HG03460 (cell line): ENCODE results near the gene PLD5.
"Not testable (repeated sequence)": the region's sequence is repeated elsewhere in the genome, so short reads cannot be mapped to it uniquely, and the experiment has no call there.

ENCODE experiments used
- ATAC-seq: cut with Tn5 transposase; IDR thresholded peaks from one replicate; pipeline ENCODE4 v1.9.1; 2021; ENCODE audit not compliant: unreplicated experiment

Gene PLD5

DNA sequence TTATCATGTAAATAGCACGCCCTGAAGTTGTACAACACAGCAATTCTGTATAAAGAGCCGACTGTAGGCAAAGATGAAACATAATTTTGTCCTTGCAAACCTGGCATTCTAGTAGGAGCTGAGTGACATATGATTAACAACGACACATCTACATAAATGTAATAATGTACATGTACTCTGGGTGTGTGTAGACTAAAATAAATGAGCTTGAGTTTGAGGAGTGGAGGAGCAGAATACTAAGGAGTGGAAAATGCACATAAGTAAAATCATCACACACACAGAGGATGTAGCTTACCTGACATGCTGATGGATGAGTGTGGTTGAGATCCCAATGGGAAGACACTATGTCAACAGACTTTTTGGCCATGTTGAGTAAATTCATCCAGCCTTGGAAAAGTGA, 236.4 kb downstream of the PLD5 start:
- not testable (repeated sequence) for ATAC-seq

DNA sequence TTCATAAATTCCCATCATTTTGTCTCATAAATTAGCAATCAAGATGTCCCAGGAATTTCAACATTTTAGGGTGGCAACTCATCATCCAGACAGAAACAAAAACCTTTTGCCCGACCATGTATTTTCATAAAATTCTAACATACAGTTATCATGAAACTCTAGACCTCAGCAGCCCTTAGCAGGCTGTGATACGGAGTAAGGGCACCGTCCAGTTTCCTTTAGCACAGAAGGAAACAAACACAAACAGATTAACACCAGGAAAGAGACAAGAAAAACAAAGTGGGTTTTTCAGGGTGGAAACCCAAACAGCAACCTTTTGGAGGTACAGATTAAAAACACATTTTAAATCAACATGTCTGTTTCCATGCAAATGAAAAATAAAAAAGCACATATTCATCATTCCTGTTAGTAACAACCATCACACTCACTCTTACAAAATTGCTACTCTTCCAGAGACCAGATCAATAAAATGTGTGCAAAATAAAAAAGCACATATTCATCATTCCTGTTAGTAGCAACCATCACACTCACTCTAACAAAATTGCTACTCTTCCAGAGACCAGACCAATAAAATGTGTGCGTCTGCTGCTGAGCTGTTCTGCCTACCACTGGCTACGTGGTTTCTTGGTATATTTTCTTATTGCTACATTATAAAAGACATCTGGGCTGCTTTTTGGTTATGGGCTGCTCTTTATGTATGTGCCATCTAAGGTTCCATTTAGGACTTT, 241.6 kb downstream of the PLD5 start:
- ATAC-seq: not testable (repeated sequence)

DNA sequence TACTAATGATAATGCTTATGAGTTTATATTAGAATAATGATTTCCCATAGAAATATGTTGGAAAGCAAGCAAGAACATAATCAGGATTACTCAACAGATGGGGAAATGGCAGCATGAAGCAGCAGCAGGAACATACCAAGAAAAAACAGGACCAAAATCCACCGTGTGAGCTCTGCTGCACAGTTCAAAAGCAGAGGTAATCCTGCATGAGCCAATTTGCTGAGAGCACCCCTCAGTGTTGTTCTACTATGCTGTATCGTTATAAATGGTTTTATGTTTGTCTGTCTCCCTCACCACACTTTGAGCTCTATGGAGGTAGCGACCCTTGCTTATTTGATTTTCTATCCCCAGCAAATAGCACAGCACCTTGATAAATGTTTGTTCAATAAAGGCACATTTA, 246.1 kb downstream of the PLD5 start:
- not testable (repeated sequence) for ATAC-seq

DNA sequence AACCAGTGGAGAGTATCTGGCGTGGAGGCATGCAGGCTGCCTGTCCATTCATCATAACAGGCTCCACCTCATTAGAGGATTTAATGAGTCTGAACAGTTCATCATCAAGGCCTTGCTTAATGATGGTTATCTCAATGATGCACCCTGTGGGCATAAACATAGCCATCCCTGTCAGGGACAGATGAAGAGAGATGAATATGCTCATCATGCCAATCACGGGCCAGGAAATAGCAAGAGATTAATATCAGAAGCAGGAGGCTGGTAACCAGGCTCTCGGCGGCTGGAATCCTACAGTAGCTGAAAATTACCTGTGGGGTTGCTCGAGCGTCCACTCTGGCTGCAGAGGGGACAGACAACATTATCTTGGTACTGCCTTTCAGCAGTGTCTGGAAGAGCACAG, 247.7 kb downstream of the PLD5 start:
- not testable (repeated sequence) for ATAC-seq

DNA sequence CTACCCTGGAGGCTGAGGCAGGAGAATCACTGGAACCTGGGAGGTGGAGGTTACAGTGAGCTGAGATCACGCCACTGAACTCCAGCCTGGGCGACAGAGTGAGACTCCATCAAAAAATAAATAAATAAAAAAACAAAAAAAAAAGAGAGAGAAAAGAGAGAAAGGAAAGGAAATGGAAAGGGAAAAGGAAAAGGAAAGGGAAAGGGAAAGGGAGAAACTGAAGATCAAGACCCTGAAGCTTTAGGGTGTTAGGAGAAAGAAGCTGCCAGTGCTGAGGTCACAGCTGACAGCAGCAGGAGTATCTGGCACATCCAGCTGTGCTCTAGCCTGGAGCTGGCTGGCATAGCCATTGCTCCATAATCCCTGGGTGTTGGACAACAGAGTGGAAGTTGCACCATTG, 257.5 kb downstream of the PLD5 start:
- ATAC-seq: not testable (repeated sequence)

DNA sequence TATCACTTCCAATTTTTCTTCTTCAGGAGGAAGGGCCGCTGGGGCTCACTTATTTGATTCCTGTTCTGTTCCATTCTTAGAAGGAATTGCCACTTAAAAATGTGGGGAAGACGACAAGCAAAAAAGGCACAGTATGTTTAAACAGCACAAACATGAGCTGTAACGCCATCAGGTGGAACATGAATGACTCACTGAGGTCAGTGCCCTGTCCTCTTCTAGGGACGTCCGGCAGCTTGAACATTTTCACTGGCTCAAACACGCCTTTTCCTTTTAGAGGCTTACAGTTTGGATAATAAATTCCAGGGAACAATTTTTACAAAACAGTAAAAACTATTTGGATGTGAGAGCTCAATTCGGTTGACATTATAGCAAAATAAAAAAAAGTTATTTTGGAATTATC, 260.1 kb downstream of the PLD5 start:
- not testable (repeated sequence) for ATAC-seq

DNA sequence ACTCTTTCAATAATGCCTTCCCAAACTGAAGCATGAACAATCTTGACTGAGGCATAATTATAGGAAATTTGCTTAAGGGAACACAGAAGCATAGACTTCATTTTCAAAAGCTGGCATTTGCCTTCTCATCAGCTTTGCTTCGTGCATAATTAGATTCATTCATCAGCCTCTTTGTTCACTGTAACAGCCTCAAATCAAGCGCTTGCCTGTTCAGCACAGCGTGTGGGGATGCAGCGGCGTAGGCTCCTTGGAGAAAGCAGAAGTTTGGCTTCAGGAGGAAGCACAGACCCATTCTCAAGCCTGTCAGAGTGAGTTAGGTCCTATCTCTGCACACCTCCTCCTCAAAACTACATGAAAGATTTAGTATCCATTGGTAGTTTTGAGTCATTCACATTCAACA, 279.2 kb downstream of the PLD5 start:
- ATAC-seq: no peak

DNA sequence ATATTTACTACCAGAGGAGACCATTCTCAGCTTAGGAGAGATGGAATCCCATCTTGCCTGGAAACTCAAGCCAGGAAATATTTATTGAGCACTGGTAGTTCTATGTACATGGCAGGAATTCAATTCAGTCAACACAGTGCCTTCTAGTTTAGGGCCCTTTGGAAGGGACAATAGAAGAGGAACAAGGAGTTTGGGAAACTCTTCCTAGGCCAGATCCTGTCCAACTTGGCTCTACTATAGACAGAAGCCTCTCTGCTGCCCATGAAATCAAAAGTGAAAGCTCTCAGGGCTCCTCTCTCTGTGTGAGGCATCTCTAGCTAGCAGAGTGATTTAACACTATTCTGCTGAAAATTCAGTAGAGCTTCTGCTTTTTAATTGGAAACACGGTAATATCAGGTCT, 281.0 kb downstream of the PLD5 start:
- peak; percentile 93 for ATAC-seq

DNA sequence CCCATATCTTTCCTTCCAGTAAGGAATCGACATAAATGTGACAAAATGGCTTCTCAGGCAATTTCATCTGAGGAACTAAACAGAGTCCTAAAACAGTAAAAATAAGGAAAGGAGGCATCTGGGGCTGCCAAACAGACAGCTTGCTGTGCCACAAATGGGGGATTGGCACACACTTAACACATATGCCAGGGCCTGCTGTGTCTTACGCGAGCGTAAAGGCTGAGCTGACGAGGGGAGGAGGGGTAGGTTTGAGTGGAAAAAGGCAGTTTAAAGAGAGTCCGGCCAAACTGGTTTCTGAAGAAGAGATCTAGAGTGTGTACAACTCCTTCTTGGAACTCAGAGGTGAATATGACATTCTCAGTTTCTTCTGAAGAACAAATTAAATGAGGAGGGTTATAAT, 281.5 kb downstream of the PLD5 start:
- ATAC-seq: peak; percentile 19

DNA sequence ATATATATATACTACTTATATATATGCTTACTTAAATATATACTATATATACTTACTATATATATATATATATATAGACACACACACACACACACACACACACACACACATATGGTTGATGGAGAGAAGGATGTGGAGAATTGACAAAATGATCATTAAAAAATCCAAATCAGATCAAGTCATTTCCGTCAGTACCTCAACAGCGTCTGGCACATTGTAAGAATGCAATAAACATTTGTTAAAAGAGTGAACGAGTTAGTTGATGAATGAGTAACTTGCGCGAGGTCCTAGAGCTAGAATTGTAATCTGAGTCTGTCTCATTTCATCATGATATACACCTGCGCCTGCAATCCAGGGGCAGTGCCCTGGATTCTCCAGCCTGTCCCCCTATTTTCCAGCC, 282.6 kb downstream of the PLD5 start:
- ATAC-seq: no peak

DNA sequence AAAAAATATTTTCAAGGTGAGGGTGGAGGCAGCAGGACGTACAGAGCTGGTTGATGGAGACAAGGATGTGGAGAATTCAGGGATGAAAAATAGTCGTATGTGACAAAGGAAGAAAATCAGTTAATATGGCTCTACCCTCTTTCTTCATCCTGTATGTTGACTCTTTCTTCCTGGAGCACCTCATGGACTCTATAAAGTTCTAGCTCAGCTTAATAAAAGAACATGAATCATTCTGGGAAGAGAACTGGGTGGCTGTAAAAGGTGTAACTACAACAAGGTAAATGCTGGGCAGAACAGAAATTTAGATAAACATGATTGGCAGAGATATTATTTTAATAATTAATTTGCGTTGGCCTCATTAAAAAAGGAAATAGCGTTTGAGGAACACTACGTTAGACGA, 283.8 kb downstream of the PLD5 start:
- ATAC-seq: no peak

DNA sequence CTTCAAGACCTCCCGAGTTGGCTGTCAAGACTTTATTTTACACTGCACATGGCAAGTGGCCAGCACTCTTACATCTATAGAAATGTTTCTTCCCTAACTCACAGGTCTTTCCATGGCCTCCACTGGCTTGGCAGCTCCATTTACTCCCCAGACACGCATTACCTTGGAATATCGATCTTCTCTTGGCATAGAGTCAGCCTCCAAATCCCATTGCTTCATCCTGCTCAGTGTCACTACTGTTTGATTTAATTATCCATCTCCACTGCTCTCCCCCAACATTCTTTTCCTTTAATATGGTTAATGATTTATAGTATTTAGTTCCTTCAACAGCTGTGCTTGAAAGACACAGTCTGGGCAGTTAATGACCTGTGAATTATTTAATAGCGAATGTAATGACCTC, 284.4 kb downstream of the PLD5 start:
- no peak for ATAC-seq

DNA sequence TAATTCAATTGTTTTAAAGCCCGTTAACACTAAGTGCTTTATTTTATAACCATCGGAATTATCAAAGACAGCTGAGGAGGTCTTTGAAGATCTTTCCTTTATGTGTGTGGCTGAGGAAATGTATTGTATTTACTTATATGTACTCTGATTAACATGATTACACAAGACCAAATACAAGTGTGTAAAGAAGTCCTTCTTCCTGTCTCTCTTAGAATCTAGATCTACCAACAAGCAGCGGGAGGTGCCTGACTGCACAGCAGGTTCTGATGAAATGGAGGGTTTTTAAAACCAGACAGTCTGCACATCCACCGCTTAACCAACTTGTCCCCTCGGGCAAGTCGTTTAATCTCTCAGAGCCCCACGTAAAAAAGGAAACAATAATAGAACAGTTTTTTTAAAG, 285.1 kb downstream of the PLD5 start:
- no peak for ATAC-seq

DNA sequence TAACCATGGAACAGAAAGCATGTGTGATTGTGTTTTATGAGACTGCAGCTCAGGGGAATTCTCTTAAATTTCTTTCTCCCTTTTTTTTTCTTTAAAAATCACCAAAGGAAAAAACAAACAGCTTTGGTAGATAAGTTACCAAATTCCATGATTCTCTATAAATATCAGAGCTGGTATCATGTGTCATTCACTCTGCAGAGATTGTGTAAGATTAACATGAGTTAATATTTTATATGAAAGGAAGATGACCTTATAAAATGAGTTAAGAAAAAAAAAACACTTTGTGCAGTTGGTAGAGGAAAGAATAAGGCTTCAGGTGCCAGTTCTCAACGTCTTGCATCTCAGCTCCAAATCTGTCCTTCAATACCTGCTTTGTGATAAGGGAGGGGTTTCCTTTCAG, 287.4 kb downstream of the PLD5 start:
- ATAC-seq: no peak

DNA sequence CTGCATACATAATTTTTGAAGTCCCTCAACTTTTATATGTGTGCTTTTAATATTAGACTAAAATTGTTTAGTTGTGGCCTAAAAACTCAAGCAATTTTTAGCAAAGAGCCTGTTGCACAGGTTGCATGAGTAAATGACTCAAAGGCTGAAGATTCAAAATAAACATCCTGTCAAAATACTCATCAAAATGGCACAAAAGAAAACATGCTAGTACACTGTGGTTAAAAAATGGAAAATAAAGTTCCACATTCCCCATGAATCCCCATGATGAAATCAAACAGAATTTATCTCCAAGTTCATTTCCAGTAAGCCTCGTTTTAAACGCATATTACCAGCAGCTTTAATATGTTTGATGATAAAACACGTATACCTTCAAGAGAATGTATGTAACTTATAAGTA, 295.5 kb downstream of the PLD5 start:
- no peak for ATAC-seq

DNA sequence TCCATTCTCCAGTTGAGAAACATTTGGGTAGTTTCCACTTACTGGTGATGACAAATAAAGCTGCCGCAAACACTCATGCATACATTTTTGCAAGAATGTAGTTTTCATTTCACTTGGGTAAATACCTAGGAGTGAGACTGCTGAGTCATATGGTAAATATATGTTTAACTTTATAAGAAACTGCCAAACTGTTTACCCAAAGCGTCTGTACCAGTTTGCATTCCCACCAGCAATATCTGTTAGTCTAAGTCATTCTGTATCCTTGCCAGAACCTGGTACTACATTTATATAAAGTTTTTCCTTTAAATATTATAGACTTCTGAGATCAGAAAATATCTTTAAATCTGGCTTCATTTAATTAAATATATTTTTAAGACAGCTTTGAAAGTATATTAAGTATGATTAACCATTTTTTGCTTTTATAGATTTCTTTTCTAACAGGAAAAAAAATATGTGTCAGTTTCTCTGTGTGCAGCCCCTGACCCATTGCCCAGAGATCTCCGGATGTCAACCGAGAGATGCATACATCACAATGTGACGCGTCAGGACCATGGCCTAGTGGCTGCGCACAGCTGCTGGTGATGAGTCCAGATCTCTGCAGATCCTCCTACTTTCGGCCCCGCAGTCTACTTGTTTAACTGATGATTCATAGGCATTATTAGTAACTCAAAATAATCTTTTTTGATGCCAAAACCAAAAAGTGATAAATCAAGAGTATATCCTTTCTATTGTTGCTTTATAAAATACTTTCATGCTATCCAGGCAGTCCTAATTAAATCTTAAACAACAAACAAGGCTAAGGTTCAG, 298.5 kb downstream of the PLD5 start:
- peak; percentile 74 for ATAC-seq

DNA sequence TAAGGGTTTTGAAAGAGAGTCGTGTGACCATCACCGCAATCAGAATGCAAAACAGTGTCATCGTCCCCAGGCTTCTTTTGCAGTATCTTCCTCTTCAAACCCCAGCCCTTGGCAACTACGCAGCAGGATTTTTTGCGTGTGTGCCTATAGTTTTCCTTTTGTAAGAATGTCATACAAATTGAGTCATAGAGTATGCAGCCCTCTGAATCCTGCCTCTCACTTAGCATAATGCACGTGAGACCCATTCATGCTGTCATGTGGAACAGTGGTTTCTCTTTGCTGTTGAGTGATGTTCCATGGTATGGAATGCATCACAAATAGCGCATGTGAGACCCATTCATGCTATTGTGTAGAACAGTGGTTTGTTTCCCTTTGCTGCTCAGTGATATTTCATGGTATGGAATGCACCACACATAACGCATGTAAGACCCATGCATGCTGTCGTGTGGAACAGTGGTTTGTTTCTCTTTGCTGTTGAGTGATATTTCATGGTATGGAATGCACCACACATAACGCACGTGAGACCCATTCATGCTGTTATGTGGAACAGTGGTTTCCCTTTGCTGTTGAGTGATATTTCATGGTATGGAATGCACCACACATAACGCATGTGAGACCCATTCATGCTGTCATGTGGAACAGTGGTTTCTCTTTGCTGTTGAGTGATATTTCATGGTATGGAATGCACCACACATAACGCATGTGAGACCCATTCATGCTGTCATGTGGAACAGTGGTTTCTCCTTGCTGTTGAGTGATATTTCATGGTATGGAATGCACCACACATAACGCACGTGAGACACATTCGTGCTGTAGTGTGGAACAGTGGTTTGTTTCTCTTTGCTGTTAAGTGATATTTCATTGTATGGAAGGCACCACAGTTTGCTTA, 299.4 kb downstream of the PLD5 start:
- ATAC-seq: not testable (repeated sequence)

DNA sequence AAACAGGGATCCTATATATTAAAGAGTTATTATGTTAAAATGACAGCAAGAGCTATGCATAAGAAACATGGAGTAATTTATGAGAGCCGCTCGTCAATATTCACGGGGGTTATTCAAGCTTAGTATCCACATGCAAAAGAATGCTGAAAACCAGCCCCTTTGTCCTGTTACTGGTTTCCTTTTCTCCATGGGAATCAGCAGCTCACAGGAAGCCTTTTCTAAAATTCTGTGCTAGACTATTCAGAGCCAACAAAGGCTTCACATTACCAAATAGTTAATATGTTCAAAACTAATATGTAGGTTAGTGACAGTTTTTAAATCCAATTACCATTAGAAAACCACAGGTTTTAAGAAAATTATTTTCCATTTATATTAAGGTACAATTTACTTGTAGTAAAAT, 300.0 kb downstream of the PLD5 start:
- ATAC-seq: no peak

DNA sequence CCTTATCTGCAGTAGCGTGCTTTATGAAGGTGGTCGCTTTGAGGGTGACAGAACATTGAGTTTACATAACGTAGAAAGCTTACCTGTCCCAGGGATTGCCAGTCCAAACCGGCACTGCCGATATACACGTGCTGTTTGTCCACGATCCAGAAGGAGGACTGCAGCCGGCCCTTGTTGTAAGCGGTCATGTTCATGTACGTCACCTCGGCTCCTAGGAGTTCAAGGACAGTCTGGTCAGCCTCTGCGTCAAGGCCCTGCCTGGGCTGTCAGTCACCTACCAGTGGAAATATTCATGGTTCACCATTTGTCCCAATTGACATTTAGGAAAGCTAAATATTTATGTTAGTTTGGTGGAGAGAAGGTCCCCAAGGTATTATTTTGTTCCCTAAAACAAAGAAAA, 304.6 kb downstream of the PLD5 start:
- ATAC-seq: no peak

DNA sequence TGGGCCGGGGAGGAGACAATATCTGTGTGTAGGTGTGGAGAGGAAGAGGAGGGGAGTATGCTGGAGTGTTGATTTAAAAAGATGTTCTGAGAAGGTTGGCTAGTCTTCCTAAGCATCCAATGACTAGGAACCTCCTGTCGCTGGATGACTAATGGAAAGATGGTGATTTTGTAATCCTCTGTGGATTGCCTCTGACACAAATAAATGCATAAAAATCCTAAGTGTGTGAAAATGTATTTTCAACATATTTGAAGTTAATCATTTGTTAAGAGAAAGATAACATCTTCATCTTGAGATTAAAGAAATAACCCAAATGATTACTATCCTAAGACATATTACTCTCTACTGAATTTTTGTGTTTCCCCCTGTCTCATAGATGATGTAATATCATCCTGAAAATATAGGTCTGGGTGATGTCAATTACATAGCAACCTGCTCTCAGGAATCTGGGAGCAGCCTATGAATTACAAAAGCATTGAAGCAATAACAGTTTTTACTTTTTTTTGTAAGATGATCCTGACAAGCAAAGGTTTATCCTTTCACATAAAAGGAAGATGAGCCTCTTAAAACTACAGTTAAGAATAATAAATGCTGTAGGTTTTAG, 305.1 kb downstream of the PLD5 start:
- ATAC-seq: no peak

DNA sequence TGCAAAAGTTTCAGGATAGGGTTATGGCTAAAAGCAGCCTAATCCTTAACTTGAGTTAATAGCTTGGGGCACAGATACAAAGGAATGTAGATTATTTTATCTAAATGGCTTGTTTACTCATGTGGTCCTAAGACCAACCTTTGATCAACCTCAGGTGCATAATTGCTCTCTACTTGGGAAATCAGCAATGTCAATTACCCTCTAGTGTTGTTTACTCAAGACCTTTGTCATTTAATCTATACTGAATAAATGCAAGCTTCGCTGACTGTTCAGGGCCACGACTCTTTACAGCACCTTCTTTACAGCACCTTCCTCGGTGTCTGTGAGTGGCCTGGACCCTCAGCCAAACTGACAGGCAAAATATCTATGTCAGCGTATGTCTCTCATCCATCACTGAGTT, 308.1 kb downstream of the PLD5 start:
- no peak for ATAC-seq
